HG03469 (cell line): Measurements from ENCODE around the gene CILP2.

Source experiments
- ATAC-seq: cut with Tn5 transposase; IDR thresholded peaks from one replicate; pipeline ENCODE4 v1.9.1; 2021; ENCODE audit warnings: mild to moderate bottlenecking, moderate library complexity, moderate number of reproducible peaks; ENCODE audit not compliant: unreplicated experiment

Gene CILP2, protein sequence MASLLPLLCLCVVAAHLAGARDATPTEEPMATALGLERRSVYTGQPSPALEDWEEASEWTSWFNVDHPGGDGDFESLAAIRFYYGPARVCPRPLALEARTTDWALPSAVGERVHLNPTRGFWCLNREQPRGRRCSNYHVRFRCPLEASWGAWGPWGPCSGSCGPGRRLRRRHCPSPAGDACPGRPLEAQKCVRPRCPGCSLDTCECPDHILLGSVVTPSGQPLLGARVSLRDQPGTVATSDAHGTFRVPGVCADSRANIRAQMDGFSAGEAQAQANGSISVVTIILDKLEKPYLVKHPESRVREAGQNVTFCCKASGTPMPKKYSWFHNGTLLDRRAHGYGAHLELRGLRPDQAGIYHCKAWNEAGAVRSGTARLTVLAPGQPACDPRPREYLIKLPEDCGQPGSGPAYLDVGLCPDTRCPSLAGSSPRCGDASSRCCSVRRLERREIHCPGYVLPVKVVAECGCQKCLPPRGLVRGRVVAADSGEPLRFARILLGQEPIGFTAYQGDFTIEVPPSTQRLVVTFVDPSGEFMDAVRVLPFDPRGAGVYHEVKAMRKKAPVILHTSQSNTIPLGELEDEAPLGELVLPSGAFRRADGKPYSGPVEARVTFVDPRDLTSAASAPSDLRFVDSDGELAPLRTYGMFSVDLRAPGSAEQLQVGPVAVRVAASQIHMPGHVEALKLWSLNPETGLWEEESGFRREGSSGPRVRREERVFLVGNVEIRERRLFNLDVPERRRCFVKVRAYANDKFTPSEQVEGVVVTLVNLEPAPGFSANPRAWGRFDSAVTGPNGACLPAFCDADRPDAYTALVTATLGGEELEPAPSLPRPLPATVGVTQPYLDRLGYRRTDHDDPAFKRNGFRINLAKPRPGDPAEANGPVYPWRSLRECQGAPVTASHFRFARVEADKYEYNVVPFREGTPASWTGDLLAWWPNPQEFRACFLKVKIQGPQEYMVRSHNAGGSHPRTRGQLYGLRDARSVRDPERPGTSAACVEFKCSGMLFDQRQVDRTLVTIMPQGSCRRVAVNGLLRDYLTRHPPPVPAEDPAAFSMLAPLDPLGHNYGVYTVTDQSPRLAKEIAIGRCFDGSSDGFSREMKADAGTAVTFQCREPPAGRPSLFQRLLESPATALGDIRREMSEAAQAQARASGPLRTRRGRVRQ

GRCh38 chr19:19538061-19538784 lies at the start of gene CILP2:
Gene CILP2 (plus strand): TSS chr19:19538265. CDS start chr19:19538350, 85 bp downstream.
- ATAC-seq, result no peak

DNA sequence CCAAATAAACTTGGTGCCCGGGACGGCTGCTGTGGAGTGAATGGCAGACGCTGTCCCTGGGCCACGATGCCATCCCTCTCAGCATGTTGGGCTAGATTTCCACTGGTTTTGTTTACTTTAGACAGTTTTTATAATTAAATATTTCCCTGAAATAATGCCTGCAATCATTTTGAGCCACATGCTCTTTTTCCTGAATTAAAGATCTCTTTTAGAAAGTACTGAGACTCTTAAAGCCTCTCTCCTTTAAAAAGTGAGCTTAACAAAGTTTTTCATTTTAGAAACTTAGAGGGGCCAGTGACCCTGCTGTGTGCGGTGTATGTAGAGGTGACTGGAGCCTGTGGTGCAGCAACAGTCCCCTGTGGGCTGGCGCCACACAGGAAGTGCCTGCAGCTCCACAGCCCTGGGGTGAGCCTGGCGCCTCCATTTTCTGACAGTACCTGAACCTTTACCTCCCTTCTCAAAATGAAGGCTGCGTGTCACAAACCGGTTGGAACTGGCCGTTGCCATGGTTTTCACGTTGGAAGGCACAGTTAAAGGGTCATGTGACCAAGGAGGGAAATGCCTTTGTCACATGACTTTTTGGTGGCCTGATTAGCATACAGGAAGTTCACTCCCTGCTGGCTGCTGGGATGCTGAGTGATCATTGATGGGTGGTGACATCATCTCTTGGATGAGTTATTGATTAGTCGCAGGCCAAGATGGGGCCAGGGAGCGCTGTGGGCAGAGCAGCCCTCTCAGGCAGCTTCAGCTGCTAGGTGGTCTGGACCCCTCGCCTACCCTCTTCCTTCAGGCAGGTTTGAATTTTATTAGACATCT lies 49.0 kb upstream of the CILP2 start:
- ATAC-seq, result peak; percentile 41

DNA sequence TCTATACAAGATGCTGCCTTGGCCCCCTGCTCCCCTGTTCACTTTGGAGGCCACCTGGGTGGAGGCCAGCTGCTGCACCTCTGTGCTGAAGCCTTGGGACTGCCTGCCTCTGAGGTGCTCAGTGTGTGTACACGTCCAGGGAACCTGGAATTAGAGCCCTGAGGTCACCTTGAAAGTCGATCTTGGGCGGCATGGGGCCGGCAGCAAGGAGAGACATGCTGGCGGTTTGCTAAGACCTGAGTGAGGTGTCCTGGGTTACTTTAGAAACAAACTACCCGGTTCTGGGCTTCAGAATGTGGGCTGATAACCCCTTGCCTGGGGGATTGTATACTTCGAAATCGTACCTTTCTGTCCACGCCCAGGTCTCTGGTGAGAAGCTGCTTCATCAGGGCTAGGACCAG lies 48.3 kb upstream of the CILP2 start:
- ATAC-seq, result no peak

DNA sequence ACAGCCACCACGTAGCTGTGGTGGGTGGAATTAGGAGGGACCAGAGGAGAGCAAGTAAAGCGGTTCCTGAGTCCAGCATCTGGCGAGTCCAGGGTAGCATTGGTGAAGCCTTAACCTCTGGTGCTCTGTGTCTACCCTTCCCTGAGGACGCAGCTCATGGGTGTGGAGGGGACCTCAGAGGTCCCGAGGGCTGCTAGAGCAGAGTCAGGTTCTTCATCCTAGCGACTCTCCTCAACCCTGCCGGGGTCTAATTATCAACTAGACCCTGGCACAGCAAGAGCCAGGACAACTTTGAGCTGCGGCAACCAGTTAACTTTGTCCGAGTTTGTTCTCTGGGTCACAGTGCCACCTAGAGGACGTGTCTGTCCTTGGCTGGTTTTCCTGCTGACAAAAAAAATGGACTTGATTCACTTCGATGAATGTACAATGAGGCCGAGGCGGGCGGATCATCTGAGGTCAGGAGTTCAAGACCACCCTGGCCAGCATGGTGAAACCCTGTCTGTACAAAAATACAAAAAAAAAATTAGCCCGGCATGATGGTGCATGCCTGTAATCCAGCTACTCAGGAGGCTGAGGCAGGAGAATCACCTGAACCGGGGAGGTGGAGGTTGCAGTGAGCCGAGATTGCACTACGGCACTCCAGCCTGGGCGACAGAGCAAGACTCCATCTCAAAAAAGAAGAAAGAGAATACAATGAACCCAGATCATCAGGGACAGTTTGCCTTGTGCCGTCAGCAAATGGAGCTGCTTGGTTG lies 47.7 kb upstream of the CILP2 start:
- ATAC-seq, result peak; percentile 40

- no peak for ATAC-seq
These were observed 46.6 kb upstream of the CILP2 start for GRCh38 chr19:19491321-19492025.

- ATAC-seq, result no peak
These were observed 45.9 kb upstream of the CILP2 start for GRCh38 chr19:19492026-19492610.

DNA sequence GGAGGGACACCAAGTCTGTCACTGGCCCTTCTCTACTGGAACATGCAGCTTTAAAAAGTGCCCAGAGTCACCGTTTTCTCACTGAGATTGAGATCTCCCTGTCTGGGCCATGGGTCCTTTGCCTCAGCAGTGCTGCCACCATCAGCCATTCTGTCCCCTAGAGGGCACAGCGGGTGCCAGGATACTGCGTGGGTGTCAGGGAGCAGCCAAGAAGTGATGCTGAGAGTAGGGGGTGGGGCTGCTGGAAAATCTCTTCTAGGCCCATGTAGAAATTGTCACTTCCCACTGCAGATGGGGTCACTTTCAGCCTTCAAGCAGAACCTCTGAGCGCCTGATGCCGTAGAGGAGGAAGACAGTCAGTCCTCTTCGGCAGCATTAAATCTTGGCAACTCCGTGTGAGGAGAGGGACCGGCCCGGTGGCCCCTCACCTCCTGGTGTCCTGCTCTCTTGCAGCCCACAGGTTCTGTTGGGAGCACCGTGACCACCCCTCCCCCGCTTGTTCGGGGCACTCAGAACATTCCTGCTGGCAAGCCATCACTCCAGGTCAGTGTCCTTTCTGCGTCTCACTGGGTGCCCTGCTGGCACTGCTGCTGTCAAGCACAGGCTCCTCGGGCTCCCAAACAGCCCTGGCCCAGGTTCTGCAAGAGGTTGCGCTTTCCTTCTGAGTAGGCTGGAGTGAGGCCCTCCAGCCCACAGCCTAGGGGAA lies 44.1 kb upstream of the CILP2 start:
- ATAC-seq, result no peak

- no peak for ATAC-seq
These were observed 42.2 kb upstream of the CILP2 start for GRCh38 chr19:19495614-19496603.

DNA sequence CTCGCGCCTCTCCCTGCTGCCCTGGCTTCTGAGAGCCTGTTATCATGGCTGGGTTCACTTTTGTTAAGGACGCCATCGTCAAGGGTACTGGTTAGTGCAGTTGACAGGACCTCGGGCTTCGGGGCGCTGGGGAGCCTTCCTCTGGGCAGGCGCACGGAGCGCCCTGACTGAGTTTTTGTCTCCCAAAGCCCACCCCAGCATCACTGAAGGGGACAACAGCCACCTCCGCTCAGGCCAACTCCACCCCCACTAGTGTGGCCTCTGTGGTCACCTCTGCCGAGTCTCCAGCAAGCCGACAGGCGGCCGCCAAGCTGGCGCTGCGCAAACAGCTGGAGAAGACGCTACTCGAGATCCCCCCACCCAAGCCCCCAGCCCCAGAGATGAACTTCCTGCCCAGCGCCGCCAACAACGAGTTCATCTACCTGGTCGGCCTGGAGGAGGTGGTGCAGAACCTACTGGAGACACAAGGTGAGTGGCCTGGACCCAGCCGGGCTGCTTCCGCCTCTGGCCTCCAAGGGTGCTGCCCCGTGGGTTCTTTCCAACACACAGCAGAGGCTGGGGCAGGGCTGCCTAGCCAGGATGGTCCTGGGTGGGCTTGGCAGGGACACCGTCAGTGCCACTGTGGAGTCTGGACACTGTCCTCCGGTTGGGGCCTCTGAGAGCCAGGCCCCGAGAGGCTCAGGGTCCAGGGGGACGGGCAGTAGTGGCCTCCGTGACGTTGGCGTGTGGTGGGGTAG lies 39.6 kb upstream of the CILP2 start:
- ATAC-seq, result no peak

- no peak for ATAC-seq
These were observed 38.6 kb upstream of the CILP2 start for GRCh38 chr19:19499272-19499995.

DNA sequence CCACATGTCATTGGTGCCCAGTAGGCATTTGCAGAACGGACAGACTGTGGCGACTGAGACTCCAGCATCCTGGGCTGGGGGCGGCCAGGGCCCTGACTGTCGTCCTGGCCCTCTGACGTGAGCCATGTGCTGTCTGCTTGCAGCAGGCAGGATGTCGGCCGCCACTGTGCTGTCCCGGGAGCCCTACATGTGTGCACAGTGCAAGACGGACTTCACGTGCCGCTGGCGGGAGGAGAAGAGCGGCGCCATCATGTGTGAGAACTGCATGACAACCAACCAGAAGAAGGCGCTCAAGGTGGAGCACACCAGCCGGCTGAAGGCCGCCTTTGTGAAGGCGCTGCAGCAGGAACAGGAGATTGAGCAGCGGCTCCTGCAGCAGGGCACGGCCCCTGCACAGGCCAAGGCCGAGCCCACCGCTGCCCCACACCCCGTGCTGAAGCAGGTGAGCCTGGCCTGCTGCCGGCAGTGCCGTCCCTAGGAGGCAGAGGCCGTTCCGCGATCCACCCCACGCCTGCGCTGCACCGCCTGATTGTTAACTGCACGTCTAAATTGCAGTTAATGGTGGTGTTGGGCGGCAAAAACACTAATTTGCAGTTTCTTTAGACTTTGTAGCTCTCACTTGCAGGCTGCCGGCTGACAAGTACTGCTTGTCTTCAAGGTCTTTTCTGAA lies 37.0 kb upstream of the CILP2 start:
- no peak for ATAC-seq

DNA sequence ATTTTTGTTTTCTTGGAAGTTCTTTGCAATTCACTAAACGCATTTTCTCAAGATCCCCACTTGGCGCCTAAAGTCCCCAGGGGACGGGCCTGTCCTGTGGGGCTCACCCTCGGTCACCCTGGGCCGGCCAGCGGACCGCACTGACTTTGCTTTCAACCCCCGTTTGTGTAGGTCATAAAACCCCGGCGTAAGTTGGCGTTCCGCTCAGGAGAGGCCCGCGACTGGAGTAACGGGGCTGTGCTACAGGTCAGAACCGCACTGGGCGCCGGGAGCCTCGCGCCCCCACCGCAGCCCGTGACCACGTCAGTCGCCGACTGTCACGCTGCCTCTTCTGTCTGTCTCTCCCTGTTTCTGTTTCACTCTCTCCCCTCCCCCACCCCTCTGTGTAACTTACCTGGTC lies 36.3 kb upstream of the CILP2 start:
- no peak for ATAC-seq

- ATAC-seq, result no peak
These were observed 35.8 kb upstream of the CILP2 start for GRCh38 chr19:19502281-19502680.

DNA sequence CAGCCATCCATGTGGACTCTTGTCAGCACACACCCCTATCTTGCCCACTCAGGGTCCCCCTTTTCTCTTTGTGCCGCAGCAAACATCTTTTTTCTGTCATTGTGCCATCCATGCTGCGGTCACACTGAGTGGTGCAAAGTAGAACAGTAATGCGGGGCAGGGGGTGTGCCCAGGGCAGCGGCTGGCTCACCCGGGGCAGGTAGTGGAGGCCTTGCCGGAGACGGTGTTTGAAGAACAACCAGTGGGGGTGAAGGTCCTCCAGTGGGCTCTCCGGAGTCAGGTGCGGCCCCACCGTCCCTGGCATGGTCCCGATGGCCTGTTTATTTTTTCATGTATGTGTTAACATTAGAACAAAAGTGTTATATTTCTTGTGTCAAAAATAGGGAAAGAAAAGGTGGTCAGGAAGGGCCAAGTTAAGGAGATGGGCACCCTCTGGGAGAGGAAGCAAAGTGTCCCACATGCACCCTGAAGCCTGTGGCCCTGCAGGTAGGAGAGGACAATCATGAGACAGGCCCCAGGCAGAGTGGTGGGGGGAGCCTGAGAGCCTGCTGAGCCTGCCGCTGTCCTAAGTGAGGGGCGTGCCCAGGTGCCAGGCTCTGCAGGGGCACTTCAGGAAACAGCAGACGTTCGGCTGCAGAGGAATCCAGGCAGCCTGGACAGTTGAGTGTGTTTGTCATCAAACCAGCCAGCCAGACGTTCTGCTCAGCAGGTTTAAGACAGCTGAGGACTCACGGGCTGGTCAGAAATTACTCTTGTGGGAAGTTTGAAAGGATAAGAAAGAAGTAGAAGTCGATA lies 35.1 kb upstream of the CILP2 start:
- ATAC-seq, result no peak
